Muscle of arm (tissue), 14 donors: ENCODE measurements around the gene BTBD6. TPM values are rescaled to one million over a fixed set of nuclear protein-coding genes. Genes with fewer than 3 reads are reported as not detected.

Source experiments
- DNase-seq: peaks from one replicate; pipeline ENCODE4 v3.0.0-alpha.2; 2013
- long read RNA-seq, 11 donors: transcript quantifications; one replicate each; lab custom pipeline, GENCODE V29; 2026
- polyA plus RNA-seq, 12 donors: library from polyadenylated mRNA; unstranded; fragments of 120-200 nt; gene quantifications; one replicate each; pipeline ENCODE4 v1.2.1, GENCODE V29; 2013; ENCODE audit not compliant: insufficient read length in 12 of 12

BTBD6 gene
- 10 to 100 TPM in 11 of 12 donors, not detected in 1; 26.5 to 43.9 (median 36.3) TPM for polyA plus RNA-seq
- long read RNA-seq, donor 1, transcript BTBD6-204 (3 exons, 2,195 nt) = minor isoform, 6 of 30 reads
- long read RNA-seq, donor 1, transcript BTBD6-203 (4 exons, 2,176 nt) = major isoform, 21 of 30 reads
- long read RNA-seq, donor 1, partial matches to known transcripts = 0 of 30 reads
- long read RNA-seq, donor 1, other reads (novel, unspliced or antisense) = 0 of 30 reads
- long read RNA-seq, donor 2, transcript BTBD6-204 (3 exons, 2,195 nt) = minor isoform, 7 of 53 reads
- long read RNA-seq, donor 2, transcript BTBD6-203 (4 exons, 2,176 nt) = major isoform, 28 of 53 reads
- long read RNA-seq, donor 2, partial matches to known transcripts = 11 of 53 reads
- long read RNA-seq, donor 2, other reads (novel, unspliced or antisense) = 0 of 53 reads
- long read RNA-seq, donor 3, transcript BTBD6-203 (4 exons, 2,176 nt) = major isoform, 5 of 7 reads
- long read RNA-seq, donor 3, partial matches to known transcripts = 0 of 7 reads
- long read RNA-seq, donor 3, other reads (novel, unspliced or antisense) = 0 of 7 reads
- long read RNA-seq, donor 4, partial matches to known transcripts = 0 of 5 reads
- long read RNA-seq, donor 4, other reads (novel, unspliced or antisense) = 0 of 5 reads
- long read RNA-seq, donor 5, transcript BTBD6-203 (4 exons, 2,176 nt) = major isoform, 19 of 38 reads
- long read RNA-seq, donor 5, partial matches to known transcripts = 6 of 38 reads
- long read RNA-seq, donor 5, other reads (novel, unspliced or antisense) = 5 of 38 reads
- long read RNA-seq, donor 6, transcript BTBD6-203 (4 exons, 2,176 nt) = major isoform, 9 of 12 reads
- long read RNA-seq, donor 6, partial matches to known transcripts = 0 of 12 reads
- long read RNA-seq, donor 6, other reads (novel, unspliced or antisense) = 0 of 12 reads
- long read RNA-seq, donor 7, transcript BTBD6-203 (4 exons, 2,176 nt) = major isoform, 6 of 9 reads
- long read RNA-seq, donor 7, partial matches to known transcripts = 0 of 9 reads
- long read RNA-seq, donor 7, other reads (novel, unspliced or antisense) = 0 of 9 reads
- long read RNA-seq, donor 8, transcript BTBD6-203 (4 exons, 2,176 nt) = major isoform, 19 of 27 reads
- long read RNA-seq, donor 8, partial matches to known transcripts = 0 of 27 reads
- long read RNA-seq, donor 8, other reads (novel, unspliced or antisense) = 0 of 27 reads
- long read RNA-seq, donor 9, transcript BTBD6-203 (4 exons, 2,176 nt) = major isoform, 5 of 9 reads
- long read RNA-seq, donor 9, partial matches to known transcripts = 0 of 9 reads
- long read RNA-seq, donor 9, other reads (novel, unspliced or antisense) = 0 of 9 reads
- long read RNA-seq, donor 10, transcript BTBD6-204 (3 exons, 2,195 nt) = minor isoform, 5 of 15 reads
- long read RNA-seq, donor 10, transcript BTBD6-203 (4 exons, 2,176 nt) = major isoform, 9 of 15 reads
- long read RNA-seq, donor 10, partial matches to known transcripts = 0 of 15 reads
- long read RNA-seq, donor 10, other reads (novel, unspliced or antisense) = 0 of 15 reads
- long read RNA-seq, donor 11, transcript BTBD6-203 (4 exons, 2,176 nt) = major isoform, 9 of 11 reads
- long read RNA-seq, donor 11, partial matches to known transcripts = 0 of 11 reads
- long read RNA-seq, donor 11, other reads (novel, unspliced or antisense) = 0 of 11 reads

- DNase-seq = peak; percentile 78
These were observed at the start of gene BTBD6 for GRCh38 chr14:105248368-105249181. BTBD6 (plus strand) TSS chr14:105248533; CDS start chr14:105248712, 179 bp downstream.

DNA sequence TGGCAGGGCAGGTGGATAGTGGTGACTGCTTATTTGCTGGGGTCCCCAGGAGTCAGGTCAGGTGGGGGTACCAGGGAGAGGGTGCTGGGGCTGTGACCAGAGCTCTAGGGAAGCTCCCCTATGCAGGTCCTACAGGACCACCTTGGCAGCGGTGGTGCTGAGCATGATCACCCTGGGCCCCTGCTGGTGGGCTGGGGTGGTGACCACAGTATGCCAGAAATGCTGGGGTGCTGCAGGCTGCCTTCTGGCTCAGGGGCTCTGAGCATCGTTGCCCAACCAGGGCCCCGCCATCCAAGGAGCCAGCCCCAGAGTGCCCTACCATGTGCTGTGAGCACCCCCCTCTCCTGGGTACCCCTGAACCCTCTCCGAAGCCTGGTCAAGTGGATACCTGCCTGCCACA is 49.7 kb upstream of the BTBD6 start:
- DNase-seq = no peak

DNA sequence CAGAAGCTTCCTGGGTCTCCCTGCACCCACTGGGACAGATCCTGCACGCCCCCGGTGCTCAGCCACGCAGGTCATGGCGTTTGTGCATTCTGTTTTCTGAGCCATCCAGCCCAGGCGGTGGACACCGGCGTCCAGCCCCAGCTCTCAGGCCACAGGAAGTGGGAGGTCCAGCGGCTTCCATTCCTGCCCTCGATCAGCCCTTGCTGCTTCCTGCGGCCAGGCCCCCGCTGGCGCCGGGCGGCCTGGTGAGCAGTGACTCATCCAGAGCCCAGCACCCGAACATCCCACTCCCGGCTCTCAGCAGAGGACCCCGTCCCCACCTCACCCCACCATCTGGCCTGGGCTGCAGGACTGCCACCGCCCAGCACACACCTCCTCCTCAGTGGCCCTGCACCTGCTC is 49.2 kb upstream of the BTBD6 start:
- no peak for DNase-seq

DNA sequence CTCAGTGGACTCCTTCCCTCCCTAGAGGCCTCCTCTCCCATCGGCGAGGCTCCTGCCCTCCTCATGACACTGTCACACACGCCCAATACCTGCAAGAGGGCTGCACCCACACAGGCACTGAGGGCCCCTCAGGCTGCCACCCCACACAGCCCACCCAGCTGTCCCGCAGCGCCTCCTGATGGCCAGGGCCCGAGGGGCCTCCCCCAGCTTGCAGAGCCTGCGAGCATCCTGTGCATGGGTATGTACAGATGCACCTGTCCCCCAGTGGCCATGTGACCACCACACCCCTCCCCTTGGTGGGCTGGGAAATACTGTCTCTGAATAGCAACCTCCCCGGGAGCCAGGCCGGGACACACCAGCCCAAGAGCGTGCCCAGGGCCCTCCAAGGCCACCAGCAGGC is 48.3 kb upstream of the BTBD6 start:
- no peak for DNase-seq

DNA sequence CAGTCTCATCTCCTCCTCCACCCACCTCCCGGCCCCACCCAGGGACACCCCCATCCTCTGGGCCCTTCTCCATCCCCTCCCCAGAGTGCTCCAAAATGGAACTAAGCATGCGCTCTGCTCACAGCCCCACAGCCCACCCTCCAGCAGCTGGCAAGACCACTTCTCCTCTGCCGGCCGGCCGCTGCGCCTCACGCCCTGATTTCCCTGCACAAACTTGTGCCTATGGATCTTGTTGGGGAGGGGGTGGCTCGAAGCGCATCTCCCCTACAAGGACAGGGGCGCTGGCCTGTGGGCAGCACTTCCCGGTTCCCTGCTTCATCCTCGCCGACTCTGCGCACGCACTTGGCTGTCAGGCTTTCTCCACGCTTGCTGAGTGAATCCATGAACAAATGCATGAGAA is 47.7 kb upstream of the BTBD6 start:
- DNase-seq = no peak

- DNase-seq = no peak
These were observed 47.0 kb upstream of the BTBD6 start for GRCh38 chr14:105201156-105201924.

DNA sequence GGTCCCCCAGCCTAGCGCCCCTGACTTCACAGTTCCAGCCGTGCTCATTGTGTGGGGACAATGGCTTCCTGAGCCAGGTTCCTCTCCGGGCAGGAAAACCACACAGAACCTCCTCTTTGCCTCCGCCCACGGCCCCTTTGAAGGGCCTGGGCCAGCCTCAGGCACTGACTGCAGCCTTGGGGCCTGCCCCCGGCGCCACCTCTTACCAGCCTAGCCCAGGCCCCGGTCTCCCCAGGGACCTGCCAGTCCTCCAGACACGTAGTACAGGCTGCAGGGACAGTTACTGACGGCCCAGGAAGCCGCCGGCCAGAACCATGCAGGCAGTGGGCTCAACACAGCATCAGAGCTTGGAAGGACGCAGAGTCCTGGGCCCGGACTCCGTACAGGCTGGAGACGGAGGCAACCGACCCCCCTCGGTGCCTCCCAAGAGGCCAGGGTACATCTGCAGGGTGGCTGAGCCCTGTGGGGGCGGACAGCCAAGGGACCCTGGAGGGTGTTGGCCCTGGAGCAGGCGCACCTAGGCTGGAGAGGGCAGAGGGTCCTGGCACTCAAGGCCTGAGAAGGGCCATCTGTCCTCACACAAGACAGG is 46.3 kb upstream of the BTBD6 start:
- no peak for DNase-seq

- DNase-seq = no peak
These were observed 45.2 kb upstream of the BTBD6 start for GRCh38 chr14:105203057-105203531.

- DNase-seq = no peak
These were observed 44.6 kb upstream of the BTBD6 start for GRCh38 chr14:105203701-105204100.

- DNase-seq = no peak
These were observed 44.0 kb upstream of the BTBD6 start for GRCh38 chr14:105204206-105204930.

- DNase-seq = no peak
These were observed 43.2 kb upstream of the BTBD6 start for GRCh38 chr14:105204931-105205672.

DNA sequence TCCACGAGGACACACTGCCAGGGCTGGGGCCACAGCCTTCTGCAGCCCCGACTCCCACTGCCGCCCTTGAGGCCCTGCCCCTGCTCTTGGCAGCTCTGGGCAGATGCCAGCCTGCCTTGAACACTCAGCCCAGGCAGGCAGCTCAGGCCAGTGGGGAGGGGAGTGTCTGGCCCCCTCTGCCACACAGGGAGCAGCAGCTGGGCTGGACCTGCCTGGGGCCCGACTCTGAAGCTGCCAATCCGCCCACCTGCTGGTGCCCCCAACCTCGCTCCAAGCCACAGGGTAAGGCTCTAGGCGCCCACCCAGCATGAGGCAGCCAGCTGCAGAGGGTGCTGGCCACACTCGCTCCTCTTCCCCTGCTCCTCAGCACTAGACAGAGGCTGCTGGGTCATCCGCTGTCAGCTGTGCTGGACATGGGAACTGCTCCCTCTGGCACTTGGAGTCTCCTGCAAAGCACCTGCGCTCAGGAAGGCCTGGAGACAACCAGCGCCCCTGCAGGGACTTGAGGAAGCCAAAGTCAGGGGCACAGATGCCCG is 42.6 kb upstream of the BTBD6 start:
- no peak for DNase-seq

GRCh38 chr14:105206873-105207272 is 41.5 kb upstream of the BTBD6 start:
- no peak for DNase-seq

DNA sequence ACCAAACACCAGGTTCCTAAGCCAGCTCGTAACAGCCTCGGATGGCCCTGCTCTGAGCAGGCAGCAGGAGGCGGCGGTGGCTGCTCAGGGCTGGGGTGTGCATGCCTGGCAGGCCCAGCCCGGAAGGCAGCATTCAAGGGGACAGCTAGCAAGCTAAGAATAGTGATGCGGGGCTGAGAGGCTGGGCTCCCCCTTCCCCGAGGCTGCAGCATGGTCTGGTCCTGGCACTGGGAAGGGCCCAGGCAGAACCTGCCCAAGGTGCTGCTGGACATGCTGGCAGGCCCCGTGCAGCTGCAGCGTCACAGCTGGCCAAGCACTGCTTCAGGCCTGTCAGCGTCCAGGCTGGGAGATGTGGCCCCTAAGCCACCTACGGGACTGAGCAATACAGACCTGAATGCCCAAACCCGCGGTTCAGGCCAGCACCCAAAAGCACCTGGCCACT is 40.9 kb upstream of the BTBD6 start:
- no peak for DNase-seq

- no peak for DNase-seq
These were observed 40.2 kb upstream of the BTBD6 start for GRCh38 chr14:105207996-105208737.

- DNase-seq = no peak
These were observed 39.6 kb upstream of the BTBD6 start for GRCh38 chr14:105208738-105209075.
